AG04450 (cell line): ENCODE data around the gene ATP1B1. TPM values are rescaled to one million over a fixed set of nuclear protein-coding genes. Genes with fewer than 3 reads are reported as not detected.
"Not testable (repeated sequence)": the region's sequence is repeated elsewhere in the genome, so short reads cannot be mapped to it uniquely, and the experiment has no call there.

Experiments
- CTCF ChIA-PET: fragments of 300-600, 350-600 bp; formaldehyde crosslinking; extraction: SDS; loops from one replicate; lab custom pipeline; 2022; ENCODE audit warnings: antibody characterized with exemption, inconsistent platforms; lab: Charles Lee
- POLR2A ChIA-PET: fragments of 350-600 bp; formaldehyde crosslinking; extraction: SDS; loops from one replicate; lab custom pipeline; 2021; ENCODE audit warnings: antibody characterized with exemption, inconsistent platforms; lab: Yijun Ruan, JAX
- DNase-seq: peaks from one replicate; pipeline ENCODE4 v3.0.0-alpha.2; 2011; ENCODE audit warnings: low read depth, low spot score
- H3K27ac ChIP-seq: one replicate; pipeline ENCODE4 v1.5.1; 2012; ENCODE audit warnings: low read depth, low read length, control low read depth
- H3K27me3 ChIP-seq: one replicate; pipeline ENCODE4 v1.6.0; 2012; ENCODE audit warnings: low read length; ENCODE audit not compliant: control insufficient read depth, insufficient read depth
- H3K4me3 ChIP-seq: 2 replicates; pipeline ENCODE4 v1.5.1; 2011; ENCODE audit warnings: mild to moderate bottlenecking, low read depth, low read length, control low read depth
- H3K9me3 ChIP-seq: 2 replicates; pipeline ENCODE4 v1.5.1; 2012; ENCODE audit warnings: low read length; ENCODE audit not compliant: control insufficient read depth, insufficient read depth
- CTCF ChIP-seq: IDR thresholded peaks from 2 replicates; pipeline ENCODE4 v1.5.1; 2011; ENCODE audit warnings: low read depth, low read length, control low read depth, inconsistent platforms
- polyA plus RNA-seq: library from polyadenylated mRNA; depleted of rRNA; stranded (reverse); fragments of >200 nt; gene quantifications from 2 replicates; pipeline ENCODE4 v1.2.3, GENCODE V29; 2011
- small RNA-seq: library from RNA; depleted of rRNA; stranded (forward); fragments of <200 nt; gene quantifications from one replicate; pipeline ENCODE3, GENCODE V24; 2012; ENCODE audit warnings: low read depth; ENCODE audit not compliant: insufficient read length

The ATP1B1 gene
- polyA plus RNA-seq, 1 experiment: 25.0 TPM

- H3K9me3 ChIP-seq: no peaks in the 10 kb centered on the region
- H3K27ac ChIP-seq: no peak overlapping the region
- POLR2A ChIA-PET: no interaction called here
- no peak overlapping the region for H3K4me3 ChIP-seq
- TF ChIP-seq CTCF: no peak
- no peak for DNase-seq
- CTCF ChIA-PET: interaction anchor here (0.6 to 0.9 kb wide), 2 partner anchors 18 to 47 kb away, joined by 3 to 4 read pairs; no protein-coding TSS in a partner anchor
- H3K27me3 ChIP-seq: no peaks in the 10 kb centered on the region
Measured at GRCh38 chr1:169175461-169175860, 69.0 kb downstream of the ATP1B1 start.

DNA sequence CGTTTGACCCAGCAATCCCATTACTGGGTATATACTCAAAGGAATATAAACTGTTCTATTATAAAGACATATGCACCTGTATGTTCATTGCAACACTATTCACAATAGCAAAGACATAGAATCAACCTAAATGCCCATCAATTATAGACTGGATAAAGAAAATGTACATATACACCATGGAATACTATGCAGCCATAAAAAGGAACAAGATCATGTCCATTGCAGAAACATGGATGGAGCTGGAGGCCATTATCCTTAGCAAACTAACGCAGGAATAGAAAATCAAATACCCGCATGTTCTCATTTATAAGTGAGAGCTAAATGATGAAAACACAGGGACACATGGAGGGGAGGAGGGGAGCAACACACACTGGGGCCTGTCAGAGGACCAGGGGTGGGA lies 72.9 kb downstream of the ATP1B1 start:
- H3K4me3 ChIP-seq, DNase-seq, POLR2A ChIA-PET, H3K27ac ChIP-seq, H3K9me3 ChIP-seq, CTCF ChIA-PET, H3K27me3 ChIP-seq: not testable (repeated sequence)

- CTCF ChIA-PET: no interaction called here
- POLR2A ChIA-PET: no interaction called here
- Histone ChIP-seq H3K4me3 (no peak overlapping the region), H3K9me3 (no peaks in the 10 kb centered on the region), H3K27ac (no peak overlapping the region), H3K27me3 (no peaks in the 10 kb centered on the region)
- TF ChIP-seq CTCF: no peak
- DNase-seq: no peak
Measured at GRCh38 chr1:169180174-169180573, 73.7 kb downstream of the ATP1B1 start.

Small RNAs within 50 kb of the gene (small RNA-seq; reads per million reads assigned to genes)
- not detected for gene RNA5SP66
